ENCODE results near the gene HACL1. TPM values are rescaled to one million over a fixed set of nuclear protein-coding genes. Genes with fewer than 3 reads are reported as not detected.

Gene HACL1
- total and polyA plus RNA-seq, 10 of the 15 experiments (the other 5 are each of a cell fraction or from before 2014, with no cell fraction given) = 19.4 to 48.7 (median 30.1) TPM

- TF ChIP-seq ZNF687 (IDR thresholded peaks at IDR 0.05) (no peak), MTA3 (IDR thresholded peaks at IDR 0.05; ENCODE audit: borderline replicate concordance, low read length) (no peak), HSF1 (IDR thresholded peaks at IDR 0.05; ENCODE audit: low read depth, low read length) (no peak), CHD1 (IDR thresholded peaks at IDR 0.05; ENCODE audit: low read depth, low read length) (no peak), USF1 (IDR thresholded peaks at IDR 0.05; ENCODE audit: borderline replicate concordance, extremely low read length, insufficient read depth, low read depth, low read length) (no peak), CHD4 (IDR thresholded peaks at IDR 0.05) (no peak), ZNF24 (IDR thresholded peaks at IDR 0.05) (no peak), RAD51 (IDR thresholded peaks at IDR 0.05) (no peak), IKZF2 (IDR thresholded peaks at IDR 0.05) (no peak)
- TF ChIP-seq, protein P1, sequence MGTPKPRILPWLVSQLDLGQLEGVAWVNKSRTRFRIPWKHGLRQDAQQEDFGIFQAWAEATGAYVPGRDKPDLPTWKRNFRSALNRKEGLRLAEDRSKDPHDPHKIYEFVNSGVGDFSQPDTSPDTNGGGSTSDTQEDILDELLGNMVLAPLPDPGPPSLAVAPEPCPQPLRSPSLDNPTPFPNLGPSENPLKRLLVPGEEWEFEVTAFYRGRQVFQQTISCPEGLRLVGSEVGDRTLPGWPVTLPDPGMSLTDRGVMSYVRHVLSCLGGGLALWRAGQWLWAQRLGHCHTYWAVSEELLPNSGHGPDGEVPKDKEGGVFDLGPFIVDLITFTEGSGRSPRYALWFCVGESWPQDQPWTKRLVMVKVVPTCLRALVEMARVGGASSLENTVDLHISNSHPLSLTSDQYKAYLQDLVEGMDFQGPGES (IDR thresholded peaks at IDR 0.05) = no peak
Observed at GRCh38 chr3:15553749-15554148, 47.6 kb downstream of the HACL1 start (continued).

Measured in GM12878 (cell line).